Body of pancreas (tissue), 4 donors: ENCODE measurements around the gene UBA1. TPM values are rescaled to one million over a fixed set of nuclear protein-coding genes. Genes with fewer than 3 reads are reported as not detected.

Source experiments
- ATAC-seq: fragments of 150-250 bp; one replicate; pipeline ENCODE4 v1.9.1; 2016
- DNase-seq, 4 donors: peaks; one replicate each; pipeline ENCODE4 v3.0.0-alpha.2; 2019
- H3K27ac ChIP-seq, 4 donors: fragments of 200-600 bp; sonication (generic); 1 replicate in 3 of 4; 2 replicates in 1 of 4; pipeline versions ENCODE4 v1.5.1 to v1.6.1; 2016 to 2019; ENCODE audit warnings: mild to moderate bottlenecking in 1 of 4, mixed read lengths in 1 of 4, moderate library complexity in 1 of 4
- H3K27me3 ChIP-seq, 2 donors: fragments of 200-600 bp; sonication (generic); one replicate each; pipeline ENCODE4 v1.6.0; 2016; ENCODE audit warnings: mild to moderate bottlenecking in 1 of 2
- H3K36me3 ChIP-seq, 2 donors: fragments of 200-600 bp; sonication (generic); replicated peaks in 1 of 2; 2 replicates each; pipeline ENCODE4 v1.5.1; 2016; ENCODE audit warnings: low read depth in 2 of 2; ENCODE audit not compliant: insufficient read depth in 1 of 2
- H3K4me1 ChIP-seq: fragments of 200-600 bp; sonication (generic); one replicate; pipeline ENCODE4 v1.6.0; 2016
- H3K4me3 ChIP-seq, 2 donors: fragments of 200-600 bp; sonication (generic); 1 replicate in 1 of 2; 2 replicates in 1 of 2; pipeline ENCODE4 v1.5.1; 2016 to 2019
- H3K9me3 ChIP-seq, 3 donors: fragments of 200-600 bp; sonication (generic); 1 replicate in 2 of 3; 2 replicates in 1 of 3; pipeline ENCODE4 v1.5.1; 2016
- CTCF ChIP-seq, 7 experiments: fragments of 450-650 bp in 4 of 7; fragments of 200-600 bp in 3 of 7; sonication (generic) in 3 of 7; IDR thresholded peaks; one replicate each; pipeline ENCODE4 v1.5.1; 2016 to 2019; ENCODE audit warnings: antibody characterized with exemption in 7 of 7
- POLR2A ChIP-seq, 3 donors: fragments of 450-650 bp; IDR thresholded peaks; one replicate each; pipeline ENCODE4 v1.6.1; 2016; ENCODE audit warnings: antibody characterized with exemption in 3 of 3, mild to moderate bottlenecking in 2 of 3
- WGBS, 2 donors: methylation state at CpG; one replicate each; pipeline ENCODE4 v1.1.5; 2017; 5-methylcytosine and 5-hydroxymethylcytosine counted together
- intact Hi-C: fragments of 100-400 bp; cut with DNase I; formaldehyde crosslinking; loops from one replicate; pipeline ENCODE4 v1.15.1; 2023
- total RNA-seq, 2 donors: library from RNA; depleted of rRNA; stranded (reverse); fragments of >200 nt; gene quantifications; one replicate each; pipeline ENCODE4 v1.1.0, GENCODE V29; 2016

The UBA1 gene
- total RNA-seq, 2 donors from 2014 or later: 70.8 to 82.4 TPM

GRCh38 chrX:47196098-47196497 lies 2.5 kb downstream of the UBA1 start:
- Histone ChIP-seq H3K4me1 (peaks cover 51% of the 10 kb centered on the region), H3K4me3 (no peak overlapping the region), H3K27ac (no peak overlapping the region), H3K36me3 (no peaks in the 10 kb centered on the region), H3K27me3 (no peaks in the 10 kb centered on the region), H3K9me3 (no peaks in the 10 kb centered on the region)
- TF ChIP-seq CTCF (IDR thresholded peaks at IDR 0.05) (no peak), POLR2A (IDR thresholded peaks at IDR 0.05) (no peak)
- DNase-seq (no peak), ATAC-seq (no peak)
- WGBS, 2 donors: 38 to 51% methylated on average over 3 of the region's 3 CpGs
- intact Hi-C loops: no loop called here

- Histone ChIP-seq H3K4me1 (peaks cover 44% of the 10 kb centered on the region), H3K4me3 (no peak overlapping the region), H3K27ac (no peak overlapping the region), H3K36me3 (peaks cover 0 to 3% of the 10 kb centered on the region in 2 donors), H3K27me3 (no peaks in the 10 kb centered on the region), H3K9me3 (no peaks in the 10 kb centered on the region)
- TF ChIP-seq POLR2A (IDR thresholded peaks at IDR 0.05) (no peak), CTCF (IDR thresholded peaks at IDR 0.05) (no peak)
- no peak for DNase-seq
- WGBS, 2 donors: 13 to 23% methylated on average over 1 to 7 of the region's 7 CpGs
- no peak for ATAC-seq
- intact Hi-C loops: no loop called here
Measured at GRCh38 chrX:47197526-47197925, 3.9 kb downstream of the UBA1 start.

GRCh38 chrX:47198026-47198686 lies 4.5 kb downstream of the UBA1 start:
- Histone ChIP-seq H3K27me3 (no peaks in the 10 kb centered on the region), H3K9me3 (no peaks in the 10 kb centered on the region), H3K36me3 (peaks cover 0 to 4% of the 10 kb centered on the region in 2 donors), H3K27ac (no peak overlapping the region), H3K4me1 (peaks cover 41% of the 10 kb centered on the region), H3K4me3 (no peak overlapping the region)
- TF ChIP-seq CTCF (IDR thresholded peaks at IDR 0.05): no peak
- TF ChIP-seq POLR2A (IDR thresholded peaks at IDR 0.05): no peak
- intact Hi-C loops: no loop called here
- WGBS, 2 donors: 71 to 73% methylated on average over 7 to 9 of the region's 10 CpGs
- ATAC-seq (no peak), DNase-seq (no peak)

GRCh38 chrX:47198687-47199080 lies 5.1 kb downstream of the UBA1 start:
- peaks cover 0 to 4% of the 10 kb centered on the region in 2 donors for H3K36me3 ChIP-seq
- H3K27me3 ChIP-seq: no peaks in the 10 kb centered on the region
- no peak overlapping the region for H3K4me3 ChIP-seq
- TF ChIP-seq CTCF (IDR thresholded peaks at IDR 0.05) (no peak), POLR2A (IDR thresholded peaks at IDR 0.05) (no peak)
- intact Hi-C loops: no loop called here
- DNase-seq (no peak), ATAC-seq (no peak)
- 70 to 79% methylated on average over 4 of the region's 15 CpGs for WGBS, 2 donors
- H3K9me3 ChIP-seq: no peaks in the 10 kb centered on the region
- H3K27ac ChIP-seq: no peak overlapping the region
- H3K4me1 ChIP-seq: peaks cover 39% of the 10 kb centered on the region

- H3K36me3 ChIP-seq: peaks cover 0 to 4% of the 10 kb centered on the region in 2 donors
- ATAC-seq: no peak
- no peak overlapping the region for H3K27ac ChIP-seq
- no peak for DNase-seq
- intact Hi-C loops: no loop called here
- TF ChIP-seq CTCF (IDR thresholded peaks at IDR 0.05) (no peak), POLR2A (IDR thresholded peaks at IDR 0.05) (no peak)
- H3K9me3 ChIP-seq: no peaks in the 10 kb centered on the region
- WGBS, 2 donors: 86 to 91% methylated on average over 4 to 10 of the region's 10 CpGs
- no peaks in the 10 kb centered on the region for H3K27me3 ChIP-seq
- peaks cover 39% of the 10 kb centered on the region for H3K4me1 ChIP-seq
- H3K4me3 ChIP-seq: no peak overlapping the region
Measured at GRCh38 chrX:47199286-47199685, 5.7 kb downstream of the UBA1 start.
